KMS-11 (cell line): ENCODE measurements around the gene MAGEB17.
"Not testable (repeated sequence)": the region's sequence is repeated elsewhere in the genome, so short reads cannot be mapped to it uniquely, and the experiment has no call there.

Experiments
- H2AFZ ChIP-seq: fragments of 200-600 bp; sonication (generic); 2 replicates; pipeline ENCODE4 v1.6.1; 2016; ENCODE audit warnings: antibody characterized with exemption, mixed run types, low read depth
- H3K27ac ChIP-seq: fragments of 200-600 bp; sonication (generic); 2 replicates; pipeline ENCODE4 v1.6.1; 2016; ENCODE audit warnings: mild to moderate bottlenecking, mixed run types
- H3K27me3 ChIP-seq: fragments of 200-600 bp; sonication (generic); 2 replicates; pipeline ENCODE4 v1.6.1; 2017; ENCODE audit warnings: mild to moderate bottlenecking, low read depth, mixed run types, moderate library complexity; ENCODE audit not compliant: insufficient read depth
- H3K36me3 ChIP-seq: fragments of 200-600 bp; sonication (generic); 2 replicates; pipeline ENCODE4 v1.6.1; 2017; ENCODE audit warnings: mild to moderate bottlenecking, mixed run types; ENCODE audit not compliant: insufficient read depth
- H3K4me1 ChIP-seq: fragments of 200-600 bp; sonication (generic); 2 replicates; pipeline ENCODE4 v1.6.1; 2016; ENCODE audit warnings: mild to moderate bottlenecking, low read depth, mixed run types; ENCODE audit not compliant: poor library complexity, severe bottlenecking
- H3K4me2 ChIP-seq: fragments of 200-600 bp; sonication (generic); 2 replicates; pipeline ENCODE4 v1.7.0; 2016; ENCODE audit warnings: mild to moderate bottlenecking, mixed run types
- H3K4me3 ChIP-seq: fragments of 200-600 bp; sonication (generic); IDR thresholded peaks from 2 replicates; pipeline ENCODE4 v1.6.1; 2017; ENCODE audit warnings: low read depth, low read length, mixed read lengths; ENCODE audit not compliant: insufficient read depth
- H3K79me2 ChIP-seq: fragments of 200-600 bp; sonication (generic); 2 replicates; pipeline ENCODE4 v1.6.1; 2016; ENCODE audit warnings: low read depth, mixed run types; ENCODE audit not compliant: insufficient read depth
- H3K9ac ChIP-seq: fragments of 200-600 bp; sonication (generic); 2 replicates; pipeline ENCODE4 v1.6.1; 2016; ENCODE audit warnings: mild to moderate bottlenecking, mixed run types
- H4K20me1 ChIP-seq: fragments of 200-600 bp; sonication (generic); 2 replicates; pipeline ENCODE4 v1.6.1; 2016; ENCODE audit warnings: mild to moderate bottlenecking, mixed run types; ENCODE audit not compliant: insufficient read depth
- CTCF ChIP-seq: fragments of 200-600 bp; sonication (generic); conservative IDR thresholded peaks from 2 replicates; pipeline ENCODE4 v1.6.1; 2017; ENCODE audit warnings: low read depth, mild to moderate bottlenecking, antibody characterized with exemption, low read length, moderate library complexity, mixed read lengths

Gene MAGEB17

GRCh38 chrX:16156692-16157331 lies 10.5 kb upstream of the MAGEB17 start:
- H3K4me3 ChIP-seq, result no peak overlapping the region
- no peaks in the 10 kb centered on the region for H4K20me1 ChIP-seq
- no peaks in the 10 kb centered on the region for H3K79me2 ChIP-seq
- H2AFZ ChIP-seq, result no peak overlapping the region
- no peaks in the 10 kb centered on the region for H3K36me3 ChIP-seq
- H3K27ac ChIP-seq, result no peak overlapping the region
- no peaks in the 10 kb centered on the region for H3K4me1 ChIP-seq
- H3K4me2 ChIP-seq, result no peak overlapping the region
- TF ChIP-seq CTCF, result no peak
- no peaks in the 10 kb centered on the region for H3K27me3 ChIP-seq
- H3K9ac ChIP-seq, result no peak overlapping the region

GRCh38 chrX:16160729-16161128 lies 6.6 kb upstream of the MAGEB17 start:
- no peak overlapping the region for H3K27ac ChIP-seq
- H3K4me1 ChIP-seq, result no peaks in the 10 kb centered on the region
- H2AFZ ChIP-seq, result no peak overlapping the region
- no peaks in the 10 kb centered on the region for H3K36me3 ChIP-seq
- no peaks in the 10 kb centered on the region for H3K79me2 ChIP-seq
- H3K4me3 ChIP-seq, result no peak overlapping the region
- no peaks in the 10 kb centered on the region for H4K20me1 ChIP-seq
- no peak overlapping the region for H3K9ac ChIP-seq
- no peak overlapping the region for H3K4me2 ChIP-seq
- no peaks in the 10 kb centered on the region for H3K27me3 ChIP-seq
- no peak for TF ChIP-seq CTCF

GRCh38 chrX:16161173-16161572 lies 6.1 kb upstream of the MAGEB17 start:
- H3K4me2 ChIP-seq, H3K9ac ChIP-seq, H3K27ac ChIP-seq: not testable (repeated sequence)

GRCh38 chrX:16162391-16162790 lies 4.9 kb upstream of the MAGEB17 start:
- H3K4me3 ChIP-seq, result no peak overlapping the region
- H3K4me1 ChIP-seq, result no peaks in the 10 kb centered on the region
- H4K20me1 ChIP-seq, result no peaks in the 10 kb centered on the region
- no peak overlapping the region for H3K27ac ChIP-seq
- H3K27me3 ChIP-seq, result no peaks in the 10 kb centered on the region
- no peak overlapping the region for H2AFZ ChIP-seq
- no peaks in the 10 kb centered on the region for H3K79me2 ChIP-seq
- no peaks in the 10 kb centered on the region for H3K36me3 ChIP-seq
- H3K4me2 ChIP-seq, result no peak overlapping the region
- TF ChIP-seq CTCF, result no peak
- H3K9ac ChIP-seq, result no peak overlapping the region

More at GRCh38 chrX:16161173-16161572, 6.1 kb upstream of the MAGEB17 start:
- not testable (repeated sequence) for H2AFZ ChIP-seq, H3K36me3 ChIP-seq, H4K20me1 ChIP-seq, H3K79me2 ChIP-seq, H3K4me3 ChIP-seq, H3K27me3 ChIP-seq, H3K4me1 ChIP-seq

- Histone ChIP-seq H4K20me1 (no peaks in the 10 kb centered on the region), H2AFZ (no peak overlapping the region)
- no peak for TF ChIP-seq CTCF
These were observed 2.5 kb upstream of the MAGEB17 start for GRCh38 chrX:16164748-16165147.

More at GRCh38 chrX:16164748-16165147, 2.5 kb upstream of the MAGEB17 start:
- Histone ChIP-seq H3K27me3 (no peaks in the 10 kb centered on the region), H3K4me2 (no peak overlapping the region), H3K27ac (no peak overlapping the region), H3K4me1 (no peaks in the 10 kb centered on the region), H3K9ac (no peak overlapping the region), H3K36me3 (no peaks in the 10 kb centered on the region), H3K4me3 (no peak overlapping the region), H3K79me2 (no peaks in the 10 kb centered on the region)
